GM12891 (cell line): ENCODE data around the gene KRTAP5-11.
"Not testable (repeated sequence)": the region's sequence is repeated elsewhere in the genome, so short reads cannot be mapped to it uniquely, and the experiment has no call there.

ENCODE experiments used
- DNase-seq: peaks from one replicate; pipeline ENCODE4 v3.0.0; 2011; ENCODE audit warnings: low spot score; ENCODE audit not compliant: insufficient read length
- FAIRE-seq: peaks from 2 replicates; lab custom pipeline; 2011; peaks lifted over from hg19 to GRCh38; lab: Jason Lieb, UNC
- PAX5 ChIP-seq: IDR thresholded peaks from 2 replicates; pipeline ENCODE4 v1.6.1; 2011; ENCODE audit warnings: low read length, moderate library complexity, mild to moderate bottlenecking; ENCODE audit not compliant: insufficient read depth, severe bottlenecking
- POLR2A ChIP-seq: IDR thresholded peaks from 2 replicates; pipeline ENCODE4 v1.6.1; 2011; ENCODE audit warnings: low read depth, low read length, control low read depth
- POLR2AphosphoS5 ChIP-seq: IDR thresholded peaks from 2 replicates; pipeline ENCODE4 v1.6.1; 2011; ENCODE audit warnings: low read depth, low read length, control low read depth
- POU2F2 ChIP-seq: IDR thresholded peaks from 2 replicates; pipeline ENCODE4 v1.6.1; 2011; ENCODE audit warnings: low read depth, mild to moderate bottlenecking, control low read depth, low read length, moderate library complexity
- SPI1 ChIP-seq: IDR thresholded peaks from 2 replicates; pipeline ENCODE4 v1.6.1; 2011; ENCODE audit warnings: low read depth, low read length, control low read depth
- TAF1 ChIP-seq: IDR thresholded peaks from 2 replicates; pipeline ENCODE4 v1.6.1; 2011; ENCODE audit warnings: low read depth, low read length, control low read depth

KRTAP5-11 gene

DNA sequence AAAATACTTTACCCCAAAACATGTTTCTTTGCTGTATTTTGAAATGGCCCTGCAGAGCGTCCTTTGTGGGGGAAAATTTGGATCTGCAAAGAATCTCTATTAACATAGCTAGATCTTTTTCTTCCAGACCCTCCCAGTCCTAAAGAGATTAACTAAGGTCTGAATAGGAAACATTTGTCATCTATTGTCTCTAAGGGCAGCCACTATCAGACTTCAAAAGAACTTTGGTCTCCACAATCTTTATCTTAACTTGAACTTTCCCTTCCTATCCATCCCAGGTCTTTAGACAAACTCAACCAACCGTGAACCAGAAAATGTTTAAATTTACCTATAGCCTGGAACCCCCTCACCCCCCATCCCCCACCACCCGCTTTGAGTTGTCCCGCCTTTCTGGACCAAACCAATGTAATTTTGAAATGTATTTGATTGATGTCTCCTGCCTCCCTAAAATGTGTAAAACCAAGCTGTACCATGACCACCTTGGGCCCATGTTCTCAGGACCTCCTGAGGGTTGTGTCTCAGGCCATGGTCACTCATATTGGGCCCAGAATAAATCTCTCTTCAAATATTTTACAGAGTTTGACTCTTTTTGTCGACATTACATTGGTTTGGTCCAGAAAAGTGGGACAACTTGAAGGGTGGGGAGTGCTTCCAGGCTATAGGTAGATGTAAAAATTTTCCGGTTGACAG lies 38.0 kb downstream of the KRTAP5-11 start:
- TF ChIP-seq PAX5 = no peak
- no peak for TF ChIP-seq POLR2AphosphoS5
- TF ChIP-seq TAF1 = no peak
- TF ChIP-seq POLR2A = no peak
- TF ChIP-seq SPI1 = no peak
- TF ChIP-seq POU2F2 = no peak
- no peak for FAIRE-seq
- no peak for DNase-seq

DNA sequence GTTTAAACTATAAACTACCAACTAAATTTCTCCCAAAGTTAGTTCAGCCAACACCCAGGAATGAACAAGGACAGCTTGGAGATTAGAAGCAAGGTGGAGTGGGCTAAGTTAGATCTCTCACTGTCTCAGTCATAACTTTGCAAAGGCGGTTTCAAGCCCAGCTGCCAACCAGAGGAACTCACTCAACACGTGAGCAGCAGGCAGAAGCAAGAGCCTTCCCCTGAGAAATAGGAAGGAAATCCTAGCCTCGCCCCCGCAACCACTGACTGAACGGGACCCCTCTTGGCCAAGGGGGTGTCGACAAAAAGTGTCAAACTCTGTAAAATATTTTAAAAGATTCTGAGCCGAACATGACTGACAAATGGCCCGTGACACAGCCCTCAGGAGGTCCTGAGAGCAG lies 38.8 kb downstream of the KRTAP5-11 start:
- no peak for DNase-seq
- TF ChIP-seq PAX5 = no peak
- no peak for TF ChIP-seq POLR2A
- TF ChIP-seq POLR2AphosphoS5 = no peak
- no peak for TF ChIP-seq POU2F2
- TF ChIP-seq TAF1 = no peak
- no peak for TF ChIP-seq SPI1
- FAIRE-seq = no peak

DNA sequence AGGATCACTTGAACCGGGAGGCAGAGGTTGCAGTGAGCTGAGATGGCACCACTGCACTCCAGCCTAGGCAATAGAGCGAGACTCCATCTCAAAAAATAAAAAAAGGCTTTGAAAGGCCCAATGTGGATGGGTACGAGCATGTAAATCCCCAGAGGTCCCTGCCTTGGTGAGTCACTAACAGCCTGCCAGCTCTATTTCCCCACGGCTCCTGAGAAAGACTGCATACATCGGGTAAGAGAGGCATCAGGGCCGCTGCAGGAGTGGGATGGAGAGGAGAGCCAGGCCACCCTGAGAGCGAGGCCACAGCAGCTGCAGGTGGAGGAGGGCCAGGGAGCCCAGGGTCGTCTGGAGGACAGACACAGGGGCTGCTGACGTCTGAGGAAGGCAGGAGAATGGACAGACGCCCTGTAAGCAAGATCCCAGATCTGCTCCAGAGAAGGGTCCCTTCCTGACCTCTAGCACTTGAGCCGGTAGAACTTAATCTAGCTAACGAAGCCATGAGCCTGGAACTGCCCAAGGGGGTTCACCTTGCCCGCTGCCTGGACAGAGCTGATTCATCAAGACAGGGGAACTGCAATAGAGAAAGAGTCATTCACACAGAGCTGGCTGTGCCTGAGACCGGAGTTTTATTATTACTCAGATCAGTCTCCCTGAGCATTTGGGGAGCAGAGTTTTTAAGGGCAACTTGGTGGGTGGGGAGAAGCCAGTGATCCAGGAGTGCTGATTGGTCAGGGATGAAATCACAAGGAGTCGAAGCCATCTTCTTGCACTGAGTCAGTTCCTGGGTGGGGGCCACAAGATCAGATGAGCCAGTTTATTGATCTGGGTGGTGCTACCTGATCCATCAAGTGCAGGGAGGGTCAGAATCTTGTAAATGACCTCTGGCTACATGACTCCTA lies 39.5 kb downstream of the KRTAP5-11 start:
- TF ChIP-seq POU2F2 = no peak
- no peak for DNase-seq
- FAIRE-seq = no peak

DNA sequence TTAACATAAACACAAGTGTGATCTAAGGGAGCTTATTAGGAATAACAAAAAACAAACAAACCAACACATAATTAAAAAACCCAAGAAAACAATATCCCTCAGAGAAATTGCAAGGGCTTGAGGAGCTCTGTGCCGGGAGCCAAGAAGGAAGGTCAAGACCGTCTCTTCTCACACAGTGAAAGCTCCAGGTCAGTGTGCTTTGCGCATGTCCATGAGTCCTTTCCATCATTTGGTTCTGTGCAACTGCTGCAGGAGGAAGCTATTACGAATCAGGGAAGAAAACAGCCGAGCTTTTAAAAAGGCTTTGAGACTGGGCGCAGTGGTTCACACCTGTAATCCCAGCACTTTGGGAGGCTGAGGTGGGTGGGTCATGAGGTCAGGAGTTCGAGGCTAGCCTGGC lies 40.3 kb downstream of the KRTAP5-11 start:
- TF ChIP-seq POLR2AphosphoS5 (no peak), PAX5 (no peak), POLR2A (no peak), SPI1 (no peak), POU2F2 (no peak), TAF1 (no peak)
- DNase-seq = no peak
- FAIRE-seq = no peak

DNA sequence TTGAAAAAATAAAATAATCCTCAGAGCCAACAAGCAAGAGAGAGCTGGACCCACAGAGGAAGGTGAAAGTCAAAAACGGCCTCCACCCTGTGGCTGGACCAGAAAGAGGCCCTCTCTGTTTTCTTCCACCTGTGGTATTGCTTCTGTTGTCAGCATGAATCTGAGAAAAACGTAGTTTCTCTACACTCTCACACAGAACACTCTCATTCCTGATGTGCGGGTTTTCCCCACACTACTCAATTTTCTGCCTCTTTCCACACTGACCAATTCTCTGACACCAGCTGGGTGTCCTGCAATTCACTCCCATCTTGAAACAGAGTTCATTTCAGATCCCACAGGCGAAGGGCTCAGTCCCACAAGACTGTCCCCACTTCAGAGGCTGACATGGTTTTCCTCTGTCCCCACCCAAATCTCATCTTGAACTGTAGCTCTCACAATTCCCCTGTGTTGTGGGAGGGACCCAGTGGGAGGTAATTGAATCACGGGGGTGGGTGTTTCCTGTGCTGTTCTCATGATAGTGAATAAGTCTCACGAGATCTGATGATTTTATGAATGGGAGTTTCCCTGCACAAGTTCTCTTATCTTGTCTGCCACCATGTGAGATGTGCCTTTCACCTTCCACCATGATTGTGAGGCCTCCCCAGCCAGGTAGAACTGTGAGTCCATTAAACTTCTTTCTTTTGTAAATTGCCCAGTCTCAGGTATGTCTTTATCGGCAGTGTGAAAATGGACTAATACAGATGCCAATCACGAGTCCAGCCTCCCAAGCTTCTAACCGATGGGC lies 42.0 kb downstream of the KRTAP5-11 start:
- FAIRE-seq = not testable (repeated sequence)

DNA sequence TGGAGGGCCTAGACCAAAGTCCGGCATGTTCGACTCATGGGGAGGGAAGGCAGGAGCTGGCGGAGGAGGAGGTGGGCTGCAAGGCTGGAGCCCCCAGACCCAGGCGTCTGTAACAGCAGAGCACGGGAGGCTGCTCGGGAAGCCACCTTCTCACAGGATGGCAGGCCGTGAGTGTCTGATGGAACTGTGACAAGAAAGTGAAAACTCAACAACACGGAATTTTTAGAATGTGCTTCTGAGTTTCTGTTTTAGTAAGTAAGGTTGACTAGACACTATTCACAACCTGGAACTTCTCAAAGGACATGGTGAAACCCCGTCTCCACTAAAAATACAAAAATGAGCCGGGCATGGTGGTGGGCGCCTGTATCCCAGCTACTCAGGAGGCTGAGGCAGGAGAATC lies 42.7 kb downstream of the KRTAP5-11 start:
- DNase-seq, FAIRE-seq: not testable (repeated sequence)

More for the DNA sequence above, 42.0 kb downstream of the KRTAP5-11 start:
- not testable (repeated sequence) for DNase-seq

DNA sequence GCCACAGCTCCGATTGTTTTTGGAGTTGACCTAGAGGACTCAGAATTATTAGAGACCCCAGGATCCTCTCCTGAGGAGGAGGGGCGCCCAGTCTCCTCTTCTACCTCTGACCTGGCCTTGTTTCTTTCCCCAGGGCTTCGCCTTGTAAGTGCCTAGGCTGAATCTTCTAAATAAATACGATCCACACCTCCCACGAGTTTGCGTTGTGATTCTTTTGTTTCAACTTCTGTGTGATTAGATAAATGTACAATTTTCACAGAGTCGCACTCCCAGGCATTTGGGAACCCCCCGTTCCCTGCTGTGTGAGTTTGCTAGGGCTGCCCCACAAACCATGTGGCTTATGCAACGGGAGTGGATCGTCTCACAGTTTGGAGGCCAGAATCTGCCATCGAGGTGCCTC lies 43.7 kb downstream of the KRTAP5-11 start:
- DNase-seq = no peak
- FAIRE-seq = no peak
- TF ChIP-seq POLR2AphosphoS5 = no peak
- no peak for TF ChIP-seq POLR2A
- no peak for TF ChIP-seq PAX5
- no peak for TF ChIP-seq POU2F2
- no peak for TF ChIP-seq TAF1
- TF ChIP-seq SPI1 = no peak

DNA sequence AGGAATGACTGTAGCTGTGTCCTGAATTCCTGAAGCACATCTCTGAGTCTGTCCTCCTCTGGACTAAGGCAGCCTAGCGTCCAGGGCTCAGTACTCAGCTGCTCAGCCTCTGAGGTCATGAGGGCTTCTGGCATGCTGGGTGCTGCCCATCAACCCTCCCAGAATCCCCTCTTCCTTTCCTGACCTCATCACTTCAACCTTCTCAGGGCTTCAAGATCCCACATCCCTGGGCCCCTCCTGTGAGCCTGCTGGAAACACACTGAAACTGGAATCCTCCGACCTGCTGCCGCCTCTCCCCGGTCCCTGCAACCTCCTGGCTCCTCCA lies 44.0 kb downstream of the KRTAP5-11 start:
- DNase-seq (no peak), FAIRE-seq (no peak)
- TF ChIP-seq POLR2AphosphoS5 (no peak), SPI1 (no peak), POLR2A (no peak), PAX5 (no peak), TAF1 (no peak)

DNA sequence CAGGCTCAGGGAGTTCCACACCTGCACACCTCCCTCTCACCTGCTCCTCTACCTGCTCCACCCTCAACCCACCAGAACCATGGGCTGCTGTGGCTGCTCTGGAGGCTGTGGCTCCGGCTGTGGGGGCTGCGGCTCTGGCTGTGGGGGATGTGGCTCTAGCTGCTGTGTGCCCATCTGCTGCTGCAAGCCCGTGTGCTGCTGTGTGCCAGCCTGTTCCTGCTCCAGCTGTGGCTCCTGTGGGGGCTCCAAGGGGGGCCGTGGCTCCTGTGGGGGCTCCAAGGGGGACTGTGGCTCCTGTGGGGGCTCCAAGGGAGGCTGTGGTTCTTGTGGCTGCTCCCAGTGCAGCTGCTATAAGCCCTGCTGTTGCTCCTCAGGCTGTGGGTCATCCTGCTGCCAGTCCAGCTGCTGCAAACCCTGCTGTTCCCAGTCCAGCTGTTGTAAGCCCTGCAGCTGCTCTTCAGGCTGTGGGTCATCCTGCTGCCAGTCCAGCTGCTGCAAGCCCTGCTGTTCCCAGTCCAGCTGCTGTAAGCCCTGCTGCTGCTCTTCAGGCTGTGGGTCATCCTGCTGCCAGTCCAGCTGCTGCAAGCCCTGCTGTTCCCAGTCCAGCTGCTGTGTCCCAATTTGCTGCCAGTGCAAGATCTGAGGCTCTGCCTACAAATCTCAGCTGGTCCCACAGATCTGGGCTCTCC lies 44.6 kb downstream of the KRTAP5-11 start, which contains the start of gene KRTAP5-8:
TSS of gene KRTAP5-8 (plus strand) at position 49 of the 689 bp plus-strand sequence. CDS start at position 80, 31 bp downstream.
- not testable (repeated sequence) for FAIRE-seq, DNase-seq

DNA sequence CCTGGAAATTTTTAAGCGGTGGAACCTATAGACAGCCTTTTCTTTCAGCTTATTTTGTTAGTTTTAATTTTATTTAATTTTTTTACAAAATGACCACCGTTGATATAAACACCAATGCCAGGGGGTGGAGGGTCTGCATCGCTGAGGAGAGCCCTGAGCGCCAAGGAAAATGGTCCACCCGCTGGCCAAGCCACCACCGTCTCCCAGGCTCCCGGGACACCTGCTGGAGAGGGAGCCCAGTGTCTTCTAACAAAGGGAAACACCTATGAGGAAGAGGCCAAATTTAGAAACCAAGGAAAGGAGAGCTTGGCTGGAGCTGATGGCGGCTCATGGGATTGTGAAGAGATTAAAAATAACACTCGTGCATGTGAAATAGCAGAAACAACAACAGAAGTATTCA lies 45.1 kb downstream of the KRTAP5-11 start:
- no peak for TF ChIP-seq TAF1
- no peak for TF ChIP-seq POLR2A
- TF ChIP-seq SPI1 = no peak
- TF ChIP-seq POLR2AphosphoS5 = no peak
- TF ChIP-seq PAX5 = no peak
- no peak for TF ChIP-seq POU2F2
- no peak for DNase-seq
- FAIRE-seq = no peak

DNA sequence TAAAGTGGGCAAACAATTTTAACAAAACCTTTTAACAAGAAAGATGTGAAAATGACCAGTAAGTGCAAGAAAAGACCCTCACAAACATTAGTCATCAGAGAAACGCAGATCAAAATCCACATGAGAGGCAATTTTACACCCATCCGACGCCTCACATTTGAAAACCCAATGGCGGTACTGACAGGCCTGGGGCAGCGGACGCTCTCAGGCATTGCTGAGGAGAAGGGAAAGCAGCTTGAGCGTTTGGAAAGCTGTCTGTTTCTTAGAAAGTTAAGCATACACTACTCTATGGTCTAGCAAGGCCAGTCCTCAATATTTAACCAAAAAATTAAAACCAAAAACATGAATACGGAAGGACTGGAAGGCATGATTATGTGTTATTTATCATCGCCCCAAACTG lies 46.9 kb downstream of the KRTAP5-11 start:
- FAIRE-seq = no peak
- no peak for TF ChIP-seq TAF1
- no peak for TF ChIP-seq PAX5
- no peak for TF ChIP-seq SPI1
- TF ChIP-seq POU2F2 = no peak
- TF ChIP-seq POLR2AphosphoS5 = no peak
- TF ChIP-seq POLR2A = no peak

More for the DNA sequence above, 46.9 kb downstream of the KRTAP5-11 start:
- DNase-seq = no peak
